ENCODE results near the gene IFT74.

Gene IFT74

GRCh38 chr9:26974927-26975326, 18.7 kb downstream of the IFT74 start:
- DNase-seq (ENCODE audit: low spot score): no peak

GRCh38 chr9:26975728-26976707, 19.8 kb downstream of the IFT74 start:
- DNase-seq (ENCODE audit: low spot score): peak; percentile 30

GRCh38 chr9:26983340-26983739, 27.1 kb downstream of the IFT74 start:
- DNase-seq (ENCODE audit: low spot score): no peak

GRCh38 chr9:26995810-26996209, 39.6 kb downstream of the IFT74 start:
- no peak for DNase-seq (ENCODE audit: low spot score)

- no peak for DNase-seq (ENCODE audit: low spot score)
Observed at GRCh38 chr9:27003426-27004077, 47.3 kb downstream of the IFT74 start.

GRCh38 chr9:27005491-27005890, 49.3 kb downstream of the IFT74 start, which contains the start of gene LRRC19:
Gene LRRC19 (minus strand): TSS chr9:27005672. CDS start chr9:26999694, 5,978 bp downstream.
- DNase-seq (ENCODE audit: low spot score): no peak

- no peak for DNase-seq (ENCODE audit: low spot score)
Observed at GRCh38 chr9:27019589-27019988, 63.4 kb downstream of the IFT74 start.

GRCh38 chr9:27022920-27023319, 66.7 kb downstream of the IFT74 start:
- no peak for DNase-seq (ENCODE audit: low spot score)

GRCh38 chr9:27029186-27029585, 73.0 kb downstream of the IFT74 start:
- DNase-seq (ENCODE audit: low spot score): no peak

- peak; percentile 58 for DNase-seq (ENCODE audit: low spot score)
Observed at GRCh38 chr9:27033815-27034403, 77.7 kb downstream of the IFT74 start.

- no peak for DNase-seq (ENCODE audit: low spot score)
Observed at GRCh38 chr9:27037499-27037898, 81.3 kb downstream of the IFT74 start.

GRCh38 chr9:27041746-27042145, 85.5 kb downstream of the IFT74 start:
- no peak for DNase-seq (ENCODE audit: low spot score)

GRCh38 chr9:27042476-27042875, 86.3 kb downstream of the IFT74 start:
- no peak for DNase-seq (ENCODE audit: low spot score)

GRCh38 chr9:27043176-27043575, 87.0 kb downstream of the IFT74 start:
- no peak for DNase-seq (ENCODE audit: low spot score)

GRCh38 chr9:27047136-27047535, 90.9 kb downstream of the IFT74 start:
- no peak for DNase-seq (ENCODE audit: low spot score)

- DNase-seq (ENCODE audit: low spot score): peak; percentile 65
Observed at GRCh38 chr9:27053369-27054022, 97.3 kb downstream of the IFT74 start.

GRCh38 chr9:27054125-27054524, 97.9 kb downstream of the IFT74 start:
- DNase-seq (ENCODE audit: low spot score): no peak

- no peak for DNase-seq (ENCODE audit: low spot score)
Observed at GRCh38 chr9:27054841-27055240, 98.6 kb downstream of the IFT74 start.

- peak; percentile 27 for DNase-seq (ENCODE audit: low spot score)
Observed at GRCh38 chr9:27059412-27059811, 103.2 kb downstream of the IFT74 start.

GRCh38 chr9:27059907-27060306, 103.7 kb downstream of the IFT74 start:
- DNase-seq (ENCODE audit: low spot score): no peak

GRCh38 chr9:27065288-27065687, 109.1 kb downstream of the IFT74 start:
- DNase-seq (ENCODE audit: low spot score): no peak
